ENCODE results near the gene AKAP13.

The AKAP13 gene

GRCh38 chr15:85748176-85748575 is 367.8 kb downstream of the AKAP13 start:
- FAIRE-seq, result no peak

GRCh38 chr15:85748729-85749128 is 368.3 kb downstream of the AKAP13 start:
- FAIRE-seq, result no peak

- FAIRE-seq, result no peak
Observed at GRCh38 chr15:85749261-85750151, 369.1 kb downstream of the AKAP13 start.

- FAIRE-seq, result no peak
Observed at GRCh38 chr15:85750319-85751290, 370.2 kb downstream of the AKAP13 start.

GRCh38 chr15:85751291-85752123 is 371.1 kb downstream of the AKAP13 start:
- FAIRE-seq, result no peak

- no peak for FAIRE-seq
Observed at GRCh38 chr15:85752124-85752475, 371.7 kb downstream of the AKAP13 start.

- FAIRE-seq, result no peak
Observed at GRCh38 chr15:85752491-85752961, 372.1 kb downstream of the AKAP13 start.

GRCh38 chr15:85753261-85753660 is 372.9 kb downstream of the AKAP13 start:
- FAIRE-seq, result no peak

GRCh38 chr15:85753791-85754452 is 373.5 kb downstream of the AKAP13 start:
- FAIRE-seq, result no peak

- no peak for FAIRE-seq
Observed at GRCh38 chr15:85754989-85755388, 374.6 kb downstream of the AKAP13 start.

- no peak for FAIRE-seq
Observed at GRCh38 chr15:85755471-85755870, 375.1 kb downstream of the AKAP13 start.

- FAIRE-seq, result no peak
Observed at GRCh38 chr15:85755942-85756341, 375.5 kb downstream of the AKAP13 start.

- no peak for FAIRE-seq
Observed at GRCh38 chr15:85756411-85757072, 376.1 kb downstream of the AKAP13 start.

GRCh38 chr15:85757073-85757938 is 376.9 kb downstream of the AKAP13 start:
- no peak for FAIRE-seq

GRCh38 chr15:85757939-85758654 is 377.7 kb downstream of the AKAP13 start:
- FAIRE-seq, result no peak

- FAIRE-seq, result no peak
Observed at GRCh38 chr15:85758655-85758978, 378.2 kb downstream of the AKAP13 start.

GRCh38 chr15:85759376-85759775 is 379.0 kb downstream of the AKAP13 start:
- FAIRE-seq, result no peak

- no peak for FAIRE-seq
Observed at GRCh38 chr15:85760049-85760448, 379.6 kb downstream of the AKAP13 start.

GRCh38 chr15:85760531-85761371 is 380.3 kb downstream of the AKAP13 start:
- no peak for FAIRE-seq
